ENCODE results near the gene SASH1.
"Not testable (repeated sequence)": the region's sequence is repeated elsewhere in the genome, so short reads cannot be mapped to it uniquely, and the experiment has no call there.

Gene SASH1

GRCh38 chr6:148329596-148330381 lies 12.8 kb upstream of the SASH1 start:
- no peak for DNase-seq (ENCODE audit: low read depth)

- DNase-seq (ENCODE audit: low read depth) = no peak
Measured at GRCh38 chr6:148332088-148332487, 10.6 kb upstream of the SASH1 start.

GRCh38 chr6:148336901-148337300 lies 5.7 kb upstream of the SASH1 start:
- DNase-seq (ENCODE audit: low read depth) = no peak

- no peak for DNase-seq (ENCODE audit: low read depth)
Measured at GRCh38 chr6:148339766-148340165, 2.9 kb upstream of the SASH1 start.

- no peak for DNase-seq (ENCODE audit: low read depth)
Measured at GRCh38 chr6:148340586-148341297, 1.9 kb upstream of the SASH1 start.

GRCh38 chr6:148342100-148342349 lies 613 bp upstream of the SASH1 start:
- no peak for DNase-seq (ENCODE audit: low read depth)

- DNase-seq (ENCODE audit: low read depth) = no peak
Measured at GRCh38 chr6:148343047-148343782, 577 bp downstream of the SASH1 start.

GRCh38 chr6:148345176-148345575 lies 2.5 kb downstream of the SASH1 start:
- DNase-seq (ENCODE audit: low read depth) = no peak

GRCh38 chr6:148345578-148345977 lies 2.9 kb downstream of the SASH1 start:
- DNase-seq (ENCODE audit: low read depth) = no peak

GRCh38 chr6:148346681-148347440 lies 4.2 kb downstream of the SASH1 start:
- DNase-seq (ENCODE audit: low read depth) = no peak

GRCh38 chr6:148347441-148348054 lies 4.9 kb downstream of the SASH1 start:
- DNase-seq (ENCODE audit: low read depth) = no peak

- no peak for DNase-seq (ENCODE audit: low read depth)
Measured at GRCh38 chr6:148348335-148348734, 5.7 kb downstream of the SASH1 start.

- no peak for DNase-seq (ENCODE audit: low read depth)
Measured at GRCh38 chr6:148348778-148349177, 6.1 kb downstream of the SASH1 start.

- DNase-seq (ENCODE audit: low read depth) = no peak
Measured at GRCh38 chr6:148349466-148349865, 6.8 kb downstream of the SASH1 start.

GRCh38 chr6:148351309-148351708 lies 8.7 kb downstream of the SASH1 start:
- DNase-seq (ENCODE audit: low read depth) = no peak

- not testable (repeated sequence) for DNase-seq (ENCODE audit: low read depth)
Measured at GRCh38 chr6:148352421-148352820, 9.8 kb downstream of the SASH1 start.

- no peak for DNase-seq (ENCODE audit: low read depth)
Measured at GRCh38 chr6:148358196-148358785, 15.7 kb downstream of the SASH1 start.

- no peak for DNase-seq (ENCODE audit: low read depth)
Measured at GRCh38 chr6:148359228-148359627, 16.6 kb downstream of the SASH1 start.

- no peak for DNase-seq (ENCODE audit: low read depth)
Measured at GRCh38 chr6:148364056-148364824, 21.6 kb downstream of the SASH1 start.

- no peak for DNase-seq (ENCODE audit: low read depth)
Measured at GRCh38 chr6:148365041-148365440, 22.4 kb downstream of the SASH1 start.

Data from activated gamma-delta T cell treated with anti-CD3 and anti-CD28 coated beads, Interleukin-2, amount 50 U/mL, for 16 hours (primary cell).